ENCODE measurements around the gene DENND1A. TPM values are rescaled to one million over a fixed set of nuclear protein-coding genes. Genes with fewer than 3 reads are reported as not detected.

DENND1A gene
- total RNA-seq, 2 donors from 2014 or later = 22.8 to 24.4 TPM

GRCh38 chr9:123358181-123358905, 571.6 kb downstream of the DENND1A start:
- intact Hi-C loops (cut with DNase I) = no loop called here
- DNase-seq (ENCODE audit: low spot score) = no peak

GRCh38 chr9:123357743-123358059, 572.2 kb downstream of the DENND1A start:
- intact Hi-C loops (cut with DNase I) = no loop called here
- DNase-seq (ENCODE audit: low spot score) = no peak

- intact Hi-C loops (cut with DNase I) = no loop called here
- DNase-seq (ENCODE audit: low spot score) = no peak
These were observed 572.8 kb downstream of the DENND1A start for GRCh38 chr9:123356851-123357742.

- intact Hi-C loops (cut with DNase I) = no loop called here
- no peak for DNase-seq (ENCODE audit: low spot score)
These were observed 574.0 kb downstream of the DENND1A start, which contains the start of gene CRB2 for GRCh38 chr9:123355761-123356431. TSS of gene CRB2 (plus strand) at chr9:123356197. CDS start at chr9:123356261, 64 bp downstream.

- DNase-seq (ENCODE audit: low spot score) = no peak
- intact Hi-C loops (cut with DNase I) = no loop called here
These were observed 575.0 kb downstream of the DENND1A start for GRCh38 chr9:123354806-123355508.

- intact Hi-C loops (cut with DNase I) = no loop called here
- no peak for DNase-seq (ENCODE audit: low spot score)
These were observed 575.8 kb downstream of the DENND1A start for GRCh38 chr9:123353984-123354591.

GRCh38 chr9:123353041-123353440, 576.9 kb downstream of the DENND1A start:
- no peak for DNase-seq (ENCODE audit: low spot score)
- intact Hi-C loops (cut with DNase I) = no loop called here

- intact Hi-C loops (cut with DNase I) = no loop called here
- no peak for DNase-seq (ENCODE audit: low spot score)
These were observed 579.2 kb downstream of the DENND1A start for GRCh38 chr9:123350590-123351310.

- no peak for DNase-seq (ENCODE audit: low spot score)
- intact Hi-C loops (cut with DNase I) = loop anchor here (5.0 to 10.0 kb wide), 3 partner anchors 245 to 268 kb away; no protein-coding TSS in a partner anchor
These were observed 580.0 kb downstream of the DENND1A start for GRCh38 chr9:123349691-123350480.

GRCh38 chr9:123349033-123349432, 580.9 kb downstream of the DENND1A start:
- intact Hi-C loops (cut with DNase I) = loop anchor here (5.0 to 10.0 kb wide), 3 partner anchors 244 to 267 kb away; no protein-coding TSS in a partner anchor

GRCh38 chr9:123348317-123348992, 581.5 kb downstream of the DENND1A start:
- intact Hi-C loops (cut with DNase I) = loop anchor here (5.0 to 10.0 kb wide), 3 partner anchors 244 to 266 kb away; no protein-coding TSS in a partner anchor
- no peak for DNase-seq (ENCODE audit: low spot score)

More at GRCh38 chr9:123349033-123349432, 580.9 kb downstream of the DENND1A start:
- no peak for DNase-seq (ENCODE audit: low spot score)

GRCh38 chr9:123347289-123348060, 582.5 kb downstream of the DENND1A start:
- DNase-seq (ENCODE audit: low spot score) = no peak
- intact Hi-C loops (cut with DNase I) = loop anchor here (5.0 to 10.0 kb wide), 3 partner anchors 243 to 265 kb away; no protein-coding TSS in a partner anchor

- DNase-seq (ENCODE audit: low spot score) = no peak
- intact Hi-C loops (cut with DNase I) = loop anchor here (5.0 to 10.0 kb wide), 3 partner anchors 242 to 265 kb away; no protein-coding TSS in a partner anchor
These were observed 583.1 kb downstream of the DENND1A start for GRCh38 chr9:123346826-123347225.

GRCh38 chr9:123346026-123346425, 583.9 kb downstream of the DENND1A start:
- intact Hi-C loops (cut with DNase I) = loop anchor here (5.0 to 10.0 kb wide), 3 partner anchors 241 to 264 kb away; no protein-coding TSS in a partner anchor
- no peak for DNase-seq (ENCODE audit: low spot score)

- no peak for DNase-seq (ENCODE audit: low spot score)
- intact Hi-C loops (cut with DNase I) = loop anchor here (5.0 to 10.0 kb wide), 3 partner anchors 241 to 263 kb away; no protein-coding TSS in a partner anchor
These were observed 584.4 kb downstream of the DENND1A start for GRCh38 chr9:123345567-123345955.

Data from posterior vena cava (tissue), 2 donors.